ENCODE data around the gene INA.

- no peak for TF ChIP-seq POLR2A (IDR thresholded peaks at IDR 0.05)
- TF ChIP-seq CTCF (IDR thresholded peaks at IDR 0.05), result peak; percentile 77 to 86 (median 81)
These were observed 32.2 kb upstream of the INA start for GRCh38 chr10:103244666-103245271.

All from tibial nerve (tissue), 3 donors.